ENCODE data around the gene ASAP2. TPM values are rescaled to one million over a fixed set of nuclear protein-coding genes. Genes with fewer than 3 reads are reported as not detected.
A peak's percentile ranks its signal among the peaks of the same experiment; 100 is the strongest.
"Not testable (repeated sequence)": the region's sequence is repeated elsewhere in the genome, so short reads cannot be mapped to it uniquely, and the experiment has no call there.

Gene ASAP2
- total RNA-seq, 4 donors from 2014 or later, result 22.0 to 54.6 (median 30.0) TPM

DNA sequence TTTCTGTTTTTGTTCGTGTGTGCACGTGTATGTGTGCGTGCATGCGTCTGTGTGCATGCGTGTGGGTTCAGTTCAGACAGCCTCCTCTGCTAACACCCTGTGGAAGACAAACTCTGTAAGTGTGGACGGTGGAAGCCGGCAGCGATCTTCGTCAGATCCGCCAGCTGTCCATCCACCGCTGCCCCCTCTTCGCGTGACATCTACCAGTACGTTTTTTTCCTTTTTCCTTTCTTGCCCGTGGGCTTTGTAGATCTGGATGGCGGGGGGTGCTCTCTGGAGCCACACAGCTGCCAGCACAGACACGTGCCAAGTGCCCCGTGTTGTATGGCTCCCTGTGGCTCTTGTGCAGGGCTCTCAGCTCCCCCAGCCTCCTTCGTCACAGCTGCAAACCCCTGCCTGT lies 184.4 kb downstream of the ASAP2 start:
- Histone ChIP-seq H3K4me3 (no peak overlapping the region), H3K4me1 (peaks cover 12% of the 10 kb centered on the region), H3K27me3 (no peaks in the 10 kb centered on the region), H3K36me3 (peaks cover 62% of the 10 kb centered on the region), H3K27ac (no peak overlapping the region), H3K9me3 (no peaks in the 10 kb centered on the region)
- 90% methylated on average over 19 of the region's 19 CpGs for WGBS
- TF ChIP-seq POLR2AphosphoS5 (IDR thresholded peaks at IDR 0.05) (no peak), EP300 (IDR thresholded peaks at IDR 0.05) (no peak), POLR2A (IDR thresholded peaks at IDR 0.05) (no peak)
- TF ChIP-seq, protein P1, sequence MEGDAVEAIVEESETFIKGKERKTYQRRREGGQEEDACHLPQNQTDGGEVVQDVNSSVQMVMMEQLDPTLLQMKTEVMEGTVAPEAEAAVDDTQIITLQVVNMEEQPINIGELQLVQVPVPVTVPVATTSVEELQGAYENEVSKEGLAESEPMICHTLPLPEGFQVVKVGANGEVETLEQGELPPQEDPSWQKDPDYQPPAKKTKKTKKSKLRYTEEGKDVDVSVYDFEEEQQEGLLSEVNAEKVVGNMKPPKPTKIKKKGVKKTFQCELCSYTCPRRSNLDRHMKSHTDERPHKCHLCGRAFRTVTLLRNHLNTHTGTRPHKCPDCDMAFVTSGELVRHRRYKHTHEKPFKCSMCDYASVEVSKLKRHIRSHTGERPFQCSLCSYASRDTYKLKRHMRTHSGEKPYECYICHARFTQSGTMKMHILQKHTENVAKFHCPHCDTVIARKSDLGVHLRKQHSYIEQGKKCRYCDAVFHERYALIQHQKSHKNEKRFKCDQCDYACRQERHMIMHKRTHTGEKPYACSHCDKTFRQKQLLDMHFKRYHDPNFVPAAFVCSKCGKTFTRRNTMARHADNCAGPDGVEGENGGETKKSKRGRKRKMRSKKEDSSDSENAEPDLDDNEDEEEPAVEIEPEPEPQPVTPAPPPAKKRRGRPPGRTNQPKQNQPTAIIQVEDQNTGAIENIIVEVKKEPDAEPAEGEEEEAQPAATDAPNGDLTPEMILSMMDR (IDR thresholded peaks at IDR 0.05), result no peak
- no peak for DNase-seq (ENCODE audit: low spot score in 2 of 2)

DNA sequence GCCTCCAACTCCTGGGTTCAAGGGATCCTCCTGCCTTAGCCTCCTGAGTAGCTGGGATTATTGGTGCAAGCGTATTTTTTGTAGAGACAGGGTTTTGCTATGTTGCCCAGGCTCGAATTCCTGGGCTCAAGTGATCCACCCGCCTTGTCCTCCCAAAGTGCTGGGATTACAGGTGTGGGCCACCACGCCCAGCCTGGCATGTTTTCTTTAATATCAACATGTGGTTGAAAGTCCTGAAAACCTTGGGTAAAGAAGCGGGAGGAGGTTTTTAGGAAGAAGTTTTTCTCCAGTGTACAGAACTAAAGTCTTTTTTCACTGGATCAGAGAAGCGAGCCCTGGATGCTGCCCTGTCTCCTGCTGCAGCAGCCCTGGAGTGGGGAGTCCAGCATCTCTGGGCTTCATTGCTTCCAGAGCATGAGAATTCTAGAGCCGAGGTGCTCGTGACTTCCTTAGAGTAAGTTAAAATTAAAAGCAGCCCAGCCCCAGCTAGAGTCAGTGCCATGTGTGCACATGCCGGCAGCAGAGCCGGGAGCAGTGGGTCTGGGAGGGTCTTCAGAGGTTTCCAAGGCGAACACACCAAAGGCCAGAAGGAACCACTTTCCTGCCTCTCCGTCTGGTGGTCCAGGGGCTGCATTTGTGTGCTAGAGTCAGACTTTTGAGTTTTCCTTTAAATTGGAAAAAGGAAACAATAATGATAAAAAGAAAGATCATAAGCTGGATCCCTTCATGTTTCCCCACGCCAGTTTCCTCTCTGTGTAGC lies 185.5 kb downstream of the ASAP2 start:
- no peak overlapping the region for H3K4me3 ChIP-seq
- WGBS, result 82% methylated on average over 13 of the region's 13 CpGs
- no peak for TF ChIP-seq POLR2A (IDR thresholded peaks at IDR 0.05)
- TF ChIP-seq, protein P1 (IDR thresholded peaks at IDR 0.05), result no peak
- no peak for TF ChIP-seq EP300 (IDR thresholded peaks at IDR 0.05)
- TF ChIP-seq POLR2AphosphoS5 (IDR thresholded peaks at IDR 0.05), result no peak
- H3K27me3 ChIP-seq, result no peaks in the 10 kb centered on the region
- H3K9me3 ChIP-seq, result no peaks in the 10 kb centered on the region
- peak overlapping the region; percentile 55 for H3K27ac ChIP-seq
- H3K36me3 ChIP-seq, result peaks cover 70% of the 10 kb centered on the region
- DNase-seq (ENCODE audit: low spot score in 2 of 2), result no peak
- H3K4me1 ChIP-seq, result peaks cover 12% of the 10 kb centered on the region

DNA sequence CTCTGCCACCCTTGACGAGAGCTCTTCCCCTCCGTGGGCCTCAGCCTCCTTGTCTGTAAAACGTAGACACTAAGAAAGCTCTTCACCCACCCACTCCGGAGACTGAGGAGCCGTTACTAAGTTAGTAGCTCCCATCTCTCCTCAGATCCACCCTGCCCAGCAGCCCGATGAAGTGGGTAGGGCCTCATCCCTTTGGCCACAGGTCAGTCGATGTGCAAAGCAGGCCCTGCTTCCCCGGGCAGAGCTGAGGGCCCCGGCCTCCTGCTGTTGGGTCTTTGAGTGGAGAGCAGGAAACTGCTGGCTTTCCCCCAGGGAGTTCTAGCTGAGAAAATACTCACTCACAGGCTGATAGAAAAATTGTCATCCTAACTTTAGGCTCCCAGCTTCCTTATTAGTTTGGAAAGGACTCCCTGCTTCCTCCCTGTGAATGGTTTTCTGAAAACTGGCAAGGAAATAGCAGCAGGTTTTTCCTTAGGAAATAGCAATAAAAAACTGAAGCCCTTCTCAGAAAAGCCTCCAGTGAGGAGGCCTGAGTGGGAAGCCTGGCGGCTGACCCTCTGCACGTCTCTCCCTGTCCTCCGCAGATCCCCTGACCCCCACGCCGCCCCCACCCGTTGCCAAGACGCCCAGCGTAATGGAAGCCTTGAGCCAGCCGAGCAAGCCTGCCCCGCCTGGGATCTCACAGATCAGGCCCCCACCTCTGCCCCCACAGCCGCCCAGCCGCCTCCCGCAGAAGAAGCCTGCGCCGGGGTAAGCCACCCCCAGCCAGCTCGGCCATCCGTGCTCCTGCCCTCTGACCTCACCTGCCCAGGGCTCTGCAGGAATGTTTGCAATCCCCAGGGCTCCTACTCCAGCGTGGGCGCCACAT lies 186.5 kb downstream of the ASAP2 start:
- Histone ChIP-seq H3K9me3 (no peaks in the 10 kb centered on the region), H3K4me3 (no peak overlapping the region), H3K27ac (peak overlapping the region; percentile 55), H3K4me1 (peaks cover 13% of the 10 kb centered on the region), H3K27me3 (no peaks in the 10 kb centered on the region), H3K36me3 (peaks cover 64% of the 10 kb centered on the region)
- 68% methylated on average over 27 of the region's 28 CpGs for WGBS
- TF ChIP-seq EP300 (IDR thresholded peaks at IDR 0.05), result no peak
- TF ChIP-seq POLR2AphosphoS5 (IDR thresholded peaks at IDR 0.05), result no peak
- TF ChIP-seq, protein P1 (IDR thresholded peaks at IDR 0.05), result no peak
- no peak for TF ChIP-seq POLR2A (IDR thresholded peaks at IDR 0.05)
- DNase-seq (ENCODE audit: low spot score in 2 of 2), result peak in 1 of 2 donors; percentile 74

DNA sequence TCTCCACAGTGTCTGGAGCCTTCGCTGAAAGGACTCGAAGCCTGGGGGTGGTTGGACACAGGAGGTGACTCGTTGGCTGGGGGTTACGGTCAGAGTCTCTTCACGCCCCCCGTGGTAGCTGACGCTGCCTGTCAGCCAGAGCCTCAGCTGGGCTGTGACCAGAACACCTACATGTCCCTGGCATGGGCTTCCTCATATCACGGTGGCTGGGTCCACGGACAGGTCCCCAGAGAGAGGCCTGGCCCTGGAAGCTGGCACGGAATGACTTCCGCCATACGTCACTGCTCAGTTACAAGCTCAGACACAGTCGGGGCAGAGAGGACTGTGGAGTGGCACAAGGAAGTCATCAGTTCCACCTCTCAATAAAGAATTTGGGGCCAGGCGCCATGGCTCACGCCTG lies 188.2 kb downstream of the ASAP2 start:
- 97% methylated on average over 6 of the region's 15 CpGs for WGBS
- Histone ChIP-seq H3K4me1 (peaks cover 22% of the 10 kb centered on the region), H3K9me3 (no peaks in the 10 kb centered on the region), H3K27me3 (no peaks in the 10 kb centered on the region), H3K4me3 (no peak overlapping the region), H3K27ac (no peak overlapping the region), H3K36me3 (peaks cover 47% of the 10 kb centered on the region)
- peak in 1 of 2 donors; percentile 52 for DNase-seq (ENCODE audit: low spot score in 2 of 2)
- no peak for TF ChIP-seq POLR2AphosphoS5 (IDR thresholded peaks at IDR 0.05)
- TF ChIP-seq POLR2A (IDR thresholded peaks at IDR 0.05), result no peak
- no peak for TF ChIP-seq EP300 (IDR thresholded peaks at IDR 0.05)
- TF ChIP-seq, protein P1 (IDR thresholded peaks at IDR 0.05), result no peak

DNA sequence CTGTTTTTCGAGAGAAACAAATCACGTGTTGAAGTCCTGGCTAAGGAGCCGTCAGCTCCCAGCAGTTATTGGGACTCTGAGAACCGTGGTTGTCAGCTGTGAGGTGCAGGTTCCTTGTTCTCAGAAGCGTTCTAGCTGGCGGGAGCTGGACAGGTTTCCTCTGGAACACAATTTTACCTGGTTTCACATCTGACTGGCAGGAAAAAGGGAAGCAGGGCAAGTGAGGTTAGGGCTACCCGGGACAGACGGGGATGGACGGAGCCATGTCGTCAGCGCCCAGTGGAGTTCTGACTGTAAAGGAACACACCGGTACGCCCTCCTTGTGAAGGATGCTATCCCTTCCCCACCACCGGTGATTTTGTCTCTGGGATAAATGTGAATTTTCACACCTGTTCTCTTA lies 190.6 kb downstream of the ASAP2 start:
- 97% methylated on average over 14 of the region's 14 CpGs for WGBS
- peaks cover 42% of the 10 kb centered on the region for H3K36me3 ChIP-seq
- peak in 1 of 2 donors; percentile 50 for DNase-seq (ENCODE audit: low spot score in 2 of 2)
- H3K27me3 ChIP-seq, result no peaks in the 10 kb centered on the region
- H3K9me3 ChIP-seq, result no peaks in the 10 kb centered on the region
- H3K4me3 ChIP-seq, result no peak overlapping the region
- TF ChIP-seq POLR2AphosphoS5 (IDR thresholded peaks at IDR 0.05) (no peak), EP300 (IDR thresholded peaks at IDR 0.05) (no peak), POLR2A (IDR thresholded peaks at IDR 0.05) (no peak)
- TF ChIP-seq, protein P1 (IDR thresholded peaks at IDR 0.05), result no peak
- peaks cover 20% of the 10 kb centered on the region for H3K4me1 ChIP-seq
- H3K27ac ChIP-seq, result no peak overlapping the region

DNA sequence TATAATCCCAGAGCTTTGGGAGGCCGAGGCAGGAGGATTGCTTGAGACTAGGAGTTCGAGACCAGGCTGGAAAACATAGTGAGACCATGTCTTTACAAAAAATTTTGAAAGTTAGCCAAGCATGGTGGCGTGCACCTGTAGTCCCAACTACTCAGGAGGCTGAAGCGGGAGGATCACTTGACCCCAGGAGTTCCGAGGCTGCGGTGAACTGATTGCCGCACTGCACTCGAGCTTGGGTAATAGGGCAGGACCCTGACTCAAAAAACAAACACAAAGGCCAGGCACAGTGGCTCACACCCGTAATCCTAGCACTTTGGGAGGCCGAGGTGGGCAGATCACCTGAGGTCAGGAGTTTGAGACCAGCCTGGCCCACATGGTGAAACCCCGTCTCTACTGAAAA lies 191.6 kb downstream of the ASAP2 start:
- H3K9me3 ChIP-seq, H3K4me3 ChIP-seq, H3K27me3 ChIP-seq: not testable (repeated sequence)
- H3K36me3 ChIP-seq, result peaks cover 39% of the 10 kb centered on the region
- H3K27ac ChIP-seq, result peak overlapping the region; percentile 22
- DNase-seq (ENCODE audit: low spot score in 2 of 2), result peak in 1 of 2 donors; percentile 62
- WGBS, result over 99% methylated on average over 11 of the region's 11 CpGs
- peaks cover 11% of the 10 kb centered on the region for H3K4me1 ChIP-seq

All from suprapubic skin (tissue), 4 donors.